GM23248 (cell line): Measurements from ENCODE around the gene TENT4A.

Source experiments
- EZH2 ChIP-seq: fragments of 200-600 bp; sonication (generic); IDR thresholded peaks from 2 replicates; pipeline ENCODE4 v1.6.1; 2018; ENCODE audit warnings: antibody characterized with exemption, mild to moderate bottlenecking; ENCODE audit not compliant: insufficient read depth, poor library complexity, severe bottlenecking
- EZH2phosphoT487 ChIP-seq: fragments of 200-600 bp; sonication (generic); IDR thresholded peaks from 2 replicates; pipeline ENCODE4 v1.6.1; 2018; ENCODE audit warnings: antibody characterized with exemption, moderate library complexity, mild to moderate bottlenecking, low read depth; ENCODE audit not compliant: insufficient read depth

GRCh38 chr5:6675784-6676491 is 37.3 kb upstream of the TENT4A start:
- no peak for TF ChIP-seq EZH2
- no peak for TF ChIP-seq EZH2phosphoT487
